GM21390 (cell line): ENCODE measurements around the gene MINDY4.
"Not testable (repeated sequence)": the region's sequence is repeated elsewhere in the genome, so short reads cannot be mapped to it uniquely, and the experiment has no call there.

Experiments
- ATAC-seq: cut with Tn5 transposase; IDR thresholded peaks from one replicate; pipeline ENCODE4 v1.9.1; 2021; ENCODE audit not compliant: unreplicated experiment

MINDY4 gene

DNA sequence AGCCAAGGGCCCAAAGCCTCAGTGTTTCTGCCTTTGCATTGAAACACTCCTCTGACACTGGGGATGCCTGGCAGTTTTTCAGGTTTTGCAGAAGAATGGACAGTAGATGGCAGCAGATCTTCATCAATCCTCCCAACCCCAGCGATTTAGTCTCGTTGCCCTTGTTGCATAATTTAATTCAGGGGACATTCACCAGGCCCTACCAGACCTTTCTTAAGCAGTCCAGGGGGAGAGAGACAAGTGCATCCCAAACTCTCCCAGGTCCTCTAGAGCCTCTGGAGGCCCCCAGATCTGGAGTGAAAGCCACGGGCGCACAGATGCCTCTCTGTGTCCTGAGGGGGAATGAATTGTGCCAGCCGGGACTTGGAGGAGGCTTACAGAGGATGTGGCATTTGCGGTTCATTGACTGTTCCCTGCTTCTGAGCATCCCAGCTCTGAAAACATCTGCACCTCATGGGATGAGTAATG is 29.6 kb downstream of the MINDY4 start:
- ATAC-seq, result peak; percentile 23

DNA sequence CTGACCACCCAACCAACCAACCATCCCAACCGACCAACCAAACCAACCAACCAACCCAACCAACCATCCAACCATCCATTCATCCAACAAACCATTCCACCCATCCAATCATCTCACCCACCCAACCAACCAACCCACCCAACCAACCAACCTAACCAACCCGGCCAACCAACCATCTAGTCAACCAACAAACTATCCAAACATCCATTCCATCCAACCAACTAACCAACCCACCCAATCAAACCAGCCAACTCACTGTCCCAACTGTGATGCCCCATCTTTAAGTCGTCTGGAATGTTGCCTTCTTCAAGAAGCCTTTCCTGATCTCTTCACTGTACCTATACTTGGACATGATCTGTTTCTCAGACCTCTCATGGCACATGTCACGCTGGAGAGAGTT is 31.6 kb downstream of the MINDY4 start:
- ATAC-seq, result no peak

DNA sequence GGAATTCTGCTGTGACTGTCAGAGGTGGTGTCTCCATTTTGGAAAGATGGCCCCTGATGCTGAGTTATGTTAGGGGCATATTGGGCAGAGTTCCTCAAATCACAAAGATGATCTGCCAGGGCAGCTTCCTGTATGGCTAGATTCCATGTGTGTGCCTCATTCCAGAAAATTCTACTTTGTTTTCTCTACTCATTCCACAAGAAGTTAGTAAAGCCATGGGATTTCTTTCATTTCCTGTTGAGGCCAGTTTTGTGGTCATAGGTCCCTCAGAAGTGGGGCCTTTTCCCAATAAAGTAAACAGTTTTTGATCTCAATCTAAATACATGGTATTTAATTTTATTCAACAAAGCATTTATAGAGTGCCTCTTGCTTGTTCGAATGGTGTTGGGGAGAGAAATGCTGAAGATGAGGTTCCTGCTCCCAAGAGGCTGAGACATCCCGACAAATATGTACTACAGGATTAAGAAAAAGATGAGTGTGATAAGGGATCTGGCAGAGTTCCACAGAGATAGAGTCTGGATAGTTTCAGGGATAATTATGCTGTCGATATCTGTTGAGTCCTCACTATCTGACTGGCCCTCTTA is 33.0 kb downstream of the MINDY4 start:
- no peak for ATAC-seq

DNA sequence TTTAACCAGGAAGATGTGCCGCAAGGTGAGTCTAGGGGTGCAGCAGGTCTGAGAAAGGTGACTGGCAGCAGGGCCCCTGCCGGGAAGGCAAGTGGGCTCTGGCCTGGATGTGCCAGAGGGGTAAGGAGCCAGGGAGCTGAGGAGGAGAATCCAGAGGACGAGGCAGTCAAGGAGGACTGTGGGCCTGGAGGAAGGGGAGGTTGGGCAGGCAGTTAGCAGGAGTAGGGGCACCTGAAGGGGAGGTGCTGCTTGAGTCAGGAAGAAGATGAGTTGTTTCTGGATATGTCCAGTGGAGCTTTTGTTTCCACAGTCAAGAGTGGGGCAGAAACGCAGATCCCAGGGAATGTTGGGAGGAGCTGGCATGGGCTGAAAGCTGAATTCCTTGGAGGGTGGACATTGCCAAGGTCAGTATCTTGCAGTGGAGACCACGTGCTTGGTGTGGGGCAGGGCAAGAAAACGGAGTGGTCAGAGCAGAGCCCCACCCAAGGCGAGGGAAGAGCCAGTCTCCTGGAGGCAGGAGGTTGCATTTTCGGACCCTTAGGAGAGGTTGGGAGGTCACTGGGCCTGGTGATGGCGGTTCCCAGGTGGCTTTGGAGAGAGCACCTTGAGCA is 34.0 kb downstream of the MINDY4 start:
- no peak for ATAC-seq

DNA sequence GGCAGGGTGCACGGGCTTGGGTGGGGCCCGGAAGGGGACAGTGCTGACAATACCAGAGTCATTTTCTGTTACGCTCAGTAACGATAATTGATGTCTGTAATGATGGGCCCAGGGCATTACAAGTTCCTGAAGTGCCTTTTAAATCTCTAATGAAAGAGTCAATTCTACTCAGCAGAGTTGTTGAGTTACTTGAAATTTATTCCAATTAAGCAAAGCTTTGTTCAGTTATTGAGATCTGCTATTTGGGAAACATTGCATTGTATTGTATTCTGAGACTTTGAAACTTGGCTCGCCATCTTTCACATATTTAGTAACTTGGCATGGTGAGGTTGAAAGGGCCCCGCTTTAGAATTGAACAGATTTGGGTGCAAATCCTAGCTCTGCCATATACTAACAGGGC is 34.7 kb downstream of the MINDY4 start:
- ATAC-seq, result no peak

DNA sequence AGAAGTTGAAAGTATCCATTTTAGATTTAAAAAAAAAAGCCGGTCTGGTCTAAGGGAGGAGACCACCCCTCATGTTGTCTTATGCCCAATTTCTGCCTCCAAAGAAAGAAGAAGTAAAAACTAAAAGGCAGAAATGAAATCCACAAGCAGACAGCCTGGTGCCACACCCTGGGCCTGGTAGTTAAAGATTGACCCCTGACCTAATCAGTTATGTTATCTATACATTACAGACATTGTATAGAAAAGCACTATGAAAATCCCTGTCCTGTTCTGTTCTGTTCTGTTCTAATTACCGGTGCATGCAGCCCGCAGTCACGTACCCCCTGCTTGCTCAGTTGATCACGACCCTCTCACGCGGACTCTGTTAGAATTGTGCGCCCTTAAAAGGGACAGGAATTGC is 36.3 kb downstream of the MINDY4 start:
- not testable (repeated sequence) for ATAC-seq

DNA sequence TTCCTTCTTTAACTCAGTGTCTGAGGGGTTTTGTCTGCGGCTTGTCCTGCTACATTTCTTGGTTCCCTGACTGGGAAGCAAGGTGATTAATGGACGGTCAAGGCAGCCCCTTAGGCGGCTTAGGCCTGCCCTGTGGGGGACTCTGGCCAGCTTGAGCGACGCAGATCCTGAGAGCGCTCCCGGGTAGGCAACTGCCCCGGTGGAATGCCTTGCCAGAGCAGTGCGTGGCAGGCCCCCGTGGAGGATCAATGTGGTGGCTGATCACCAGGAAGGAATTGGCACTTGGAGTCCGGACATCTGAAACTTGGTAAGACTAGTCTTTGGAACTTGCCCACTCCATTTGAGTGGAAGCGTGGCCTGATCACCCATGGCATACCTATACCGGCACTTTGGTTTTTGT is 36.7 kb downstream of the MINDY4 start:
- not testable (repeated sequence) for ATAC-seq

DNA sequence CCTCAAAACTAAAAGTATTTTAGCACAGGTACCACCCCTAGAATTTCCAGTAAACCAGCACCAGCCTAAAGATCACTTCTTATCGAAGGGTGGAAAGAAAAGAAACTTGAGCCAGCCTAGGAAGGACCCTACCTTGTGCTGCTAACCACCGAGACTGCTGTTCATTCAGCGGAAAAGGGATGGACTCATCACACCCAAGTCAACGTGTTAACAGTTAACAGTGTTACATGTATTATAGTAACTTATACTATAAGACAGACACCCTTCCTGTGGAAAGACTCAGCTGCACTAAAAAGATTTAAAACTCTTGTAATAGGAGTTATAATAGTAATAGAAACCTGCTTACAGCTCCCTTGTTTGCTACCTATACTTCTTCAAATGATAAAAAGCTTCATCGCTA is 39.8 kb downstream of the MINDY4 start:
- no peak for ATAC-seq

DNA sequence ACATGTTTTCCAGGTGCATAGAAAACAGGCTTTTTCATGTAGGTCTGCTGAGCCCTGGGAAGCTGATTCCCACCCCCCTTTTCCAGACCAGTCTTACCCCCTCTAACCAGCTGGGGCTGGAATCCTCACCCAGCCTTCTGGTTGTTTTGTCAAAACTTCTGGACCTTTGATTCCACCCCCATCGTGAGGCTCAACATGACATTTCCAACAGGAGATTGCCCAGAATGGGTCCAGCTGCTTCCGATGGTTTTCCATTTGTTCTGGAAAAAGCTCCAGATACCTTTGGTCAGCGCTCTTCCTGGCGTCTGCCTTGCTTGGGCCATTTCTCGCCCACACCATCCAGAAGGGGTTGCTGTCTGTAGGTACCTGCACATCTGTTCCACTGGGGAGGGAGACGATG is 41.5 kb downstream of the MINDY4 start:
- ATAC-seq, result no peak

DNA sequence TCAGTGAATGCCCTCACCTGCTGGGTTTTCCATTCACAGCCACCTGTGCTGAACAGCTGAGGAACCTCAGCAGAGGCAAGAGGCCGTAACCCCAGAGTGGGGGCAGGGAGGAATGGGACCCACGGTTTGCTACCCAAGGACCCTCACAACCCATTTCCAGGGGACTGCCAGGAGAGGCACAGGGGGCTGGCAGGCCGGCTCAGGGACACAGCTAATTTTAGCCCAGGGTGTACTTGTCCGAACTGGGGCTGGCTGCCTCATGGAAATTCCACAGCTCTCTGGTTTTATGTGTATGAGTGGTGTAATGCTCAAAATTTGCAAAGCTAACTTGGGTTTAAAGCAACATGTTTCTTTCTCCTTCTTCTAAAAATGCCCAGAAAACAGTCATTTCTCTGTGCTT is 42.2 kb downstream of the MINDY4 start:
- ATAC-seq, result no peak

DNA sequence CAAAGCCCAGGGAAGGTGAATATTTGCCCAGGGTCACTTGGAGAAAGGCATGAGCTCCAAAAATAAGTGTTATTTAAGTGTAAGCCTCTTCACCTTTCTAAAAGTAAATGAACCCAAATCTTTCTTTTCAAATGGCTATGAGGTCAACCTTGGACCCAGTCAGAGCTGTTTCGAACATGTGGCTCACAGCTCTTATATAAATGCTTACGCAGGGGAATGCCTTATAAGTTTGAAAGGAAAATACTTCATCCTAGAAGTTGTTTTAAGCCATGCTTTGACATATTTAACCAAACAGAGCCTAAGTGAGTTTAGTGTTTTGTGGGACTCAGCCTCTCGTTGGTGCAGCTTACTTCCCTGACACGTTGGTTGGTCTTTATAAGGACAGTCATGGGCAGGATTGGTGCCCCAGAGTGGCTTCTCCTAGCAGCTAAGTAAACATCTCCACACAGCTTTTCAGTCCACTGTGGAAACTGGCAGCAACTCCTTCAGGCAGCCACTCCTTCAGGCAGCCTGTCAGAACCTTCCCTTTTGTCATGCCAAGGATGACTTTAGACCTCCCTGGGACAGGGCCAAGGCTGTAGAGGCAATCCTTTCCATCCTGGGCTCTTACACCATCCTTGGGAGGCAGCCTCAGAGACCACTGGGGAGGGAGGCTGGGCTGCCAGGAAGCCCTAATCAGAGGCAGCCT is 43.6 kb downstream of the MINDY4 start:
- no peak for ATAC-seq

DNA sequence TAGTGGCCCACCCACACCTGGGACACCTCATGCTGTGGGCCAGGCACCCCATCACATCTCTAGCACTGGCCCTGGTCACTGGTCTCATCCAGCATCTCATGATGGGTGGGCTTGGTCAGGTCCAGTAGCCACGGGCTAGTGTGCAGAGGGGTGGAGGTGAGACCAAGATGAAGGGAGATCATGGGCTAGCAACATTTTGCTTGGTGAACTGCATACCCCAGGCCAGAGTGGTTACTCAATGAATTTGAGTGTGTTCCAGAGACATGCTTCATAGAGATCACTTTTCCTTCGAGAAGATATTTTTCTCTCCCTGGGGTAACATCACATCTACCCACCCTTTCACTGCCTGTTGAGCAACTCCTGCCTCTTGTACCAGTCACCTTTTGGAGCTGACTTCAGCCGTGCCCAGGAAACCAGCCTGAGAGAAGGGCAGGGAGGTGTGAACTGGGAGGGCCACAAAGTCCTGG is 44.2 kb downstream of the MINDY4 start:
- no peak for ATAC-seq

DNA sequence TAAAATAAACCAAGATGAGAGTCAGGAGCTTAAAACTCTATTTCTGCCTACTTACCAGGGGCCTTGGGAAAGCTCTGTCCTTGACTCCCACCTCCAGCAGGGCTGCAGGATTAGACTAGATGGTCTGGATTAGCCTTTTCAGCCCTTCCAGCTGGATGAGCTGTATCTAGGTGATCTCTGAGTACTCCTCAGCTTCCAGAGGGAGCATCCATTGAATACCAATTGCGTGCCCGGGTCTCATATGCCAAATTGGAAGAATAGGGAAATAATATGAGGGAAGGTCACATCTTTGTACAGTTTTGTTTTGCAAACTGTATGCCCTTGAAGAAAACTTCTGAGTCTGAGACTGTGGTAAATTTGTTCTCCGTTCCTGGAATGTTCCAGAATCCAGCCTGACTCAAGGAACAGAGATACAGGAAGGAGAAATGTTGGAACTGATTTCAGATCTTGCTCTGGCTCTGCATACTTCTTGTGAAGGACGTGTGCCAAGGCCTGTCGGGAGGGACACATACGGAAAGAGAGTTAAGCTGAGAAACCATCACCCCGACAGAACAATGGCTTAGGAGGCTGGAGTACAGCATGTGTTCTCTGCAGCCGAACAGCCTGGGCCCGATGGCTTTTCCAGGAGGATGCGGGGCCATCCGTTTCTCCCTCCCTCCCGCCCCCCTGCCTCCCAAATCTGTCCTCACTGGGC is 44.9 kb downstream of the MINDY4 start:
- ATAC-seq, result no peak

DNA sequence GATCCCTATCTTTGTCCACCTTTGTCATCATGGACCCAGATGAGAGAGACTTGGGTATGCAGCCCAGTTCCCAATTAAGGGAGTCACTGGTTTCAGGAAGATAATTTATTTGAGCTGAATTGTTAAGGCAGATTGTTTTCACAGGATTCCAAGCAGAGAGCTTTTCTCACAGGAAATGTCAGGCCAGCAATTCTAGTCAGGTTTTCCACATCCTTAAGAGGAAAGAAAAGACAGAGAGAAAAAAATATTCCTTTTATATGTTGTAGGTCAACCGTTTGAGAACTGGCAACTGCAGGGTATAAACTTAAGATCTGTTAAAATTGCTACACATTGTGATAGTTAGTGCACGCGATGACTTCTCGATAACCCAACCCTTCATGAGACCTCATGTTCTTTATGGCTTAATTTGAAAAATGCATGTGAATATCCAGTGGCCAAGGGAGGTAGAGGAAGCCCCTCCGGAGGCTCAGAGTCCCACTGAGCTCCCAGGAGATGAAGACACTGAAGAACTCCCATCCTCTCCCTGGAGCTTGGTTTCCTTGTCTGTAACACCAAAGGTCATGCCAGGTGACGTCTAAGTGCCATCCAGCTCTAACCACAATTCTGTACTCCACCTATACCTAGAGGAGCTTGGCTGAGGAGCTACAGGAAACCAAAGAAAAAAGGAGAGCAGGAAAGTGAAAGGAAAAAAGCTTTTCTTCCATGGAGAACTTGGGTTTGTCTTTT is 45.6 kb downstream of the MINDY4 start:
- ATAC-seq, result no peak

DNA sequence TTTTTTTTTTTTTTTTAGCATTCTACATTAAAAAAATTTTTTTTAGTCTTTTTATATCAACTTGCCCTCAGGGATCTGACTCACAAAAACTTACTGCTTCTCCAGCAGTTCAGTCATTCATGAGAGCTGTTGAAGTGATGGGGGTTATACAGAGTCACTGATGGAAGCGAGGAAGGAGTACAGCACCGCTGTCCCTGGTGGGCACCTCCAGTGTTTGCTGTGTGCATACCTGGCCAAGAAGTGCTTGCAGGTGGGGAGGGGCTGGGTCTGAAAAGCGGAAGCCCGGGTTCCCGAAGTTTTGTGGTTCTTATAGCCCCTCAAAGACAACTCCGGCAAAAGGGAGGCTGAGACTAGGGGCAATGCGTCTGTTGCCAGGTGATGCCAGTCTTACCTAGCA is 46.2 kb downstream of the MINDY4 start:
- no peak for ATAC-seq

DNA sequence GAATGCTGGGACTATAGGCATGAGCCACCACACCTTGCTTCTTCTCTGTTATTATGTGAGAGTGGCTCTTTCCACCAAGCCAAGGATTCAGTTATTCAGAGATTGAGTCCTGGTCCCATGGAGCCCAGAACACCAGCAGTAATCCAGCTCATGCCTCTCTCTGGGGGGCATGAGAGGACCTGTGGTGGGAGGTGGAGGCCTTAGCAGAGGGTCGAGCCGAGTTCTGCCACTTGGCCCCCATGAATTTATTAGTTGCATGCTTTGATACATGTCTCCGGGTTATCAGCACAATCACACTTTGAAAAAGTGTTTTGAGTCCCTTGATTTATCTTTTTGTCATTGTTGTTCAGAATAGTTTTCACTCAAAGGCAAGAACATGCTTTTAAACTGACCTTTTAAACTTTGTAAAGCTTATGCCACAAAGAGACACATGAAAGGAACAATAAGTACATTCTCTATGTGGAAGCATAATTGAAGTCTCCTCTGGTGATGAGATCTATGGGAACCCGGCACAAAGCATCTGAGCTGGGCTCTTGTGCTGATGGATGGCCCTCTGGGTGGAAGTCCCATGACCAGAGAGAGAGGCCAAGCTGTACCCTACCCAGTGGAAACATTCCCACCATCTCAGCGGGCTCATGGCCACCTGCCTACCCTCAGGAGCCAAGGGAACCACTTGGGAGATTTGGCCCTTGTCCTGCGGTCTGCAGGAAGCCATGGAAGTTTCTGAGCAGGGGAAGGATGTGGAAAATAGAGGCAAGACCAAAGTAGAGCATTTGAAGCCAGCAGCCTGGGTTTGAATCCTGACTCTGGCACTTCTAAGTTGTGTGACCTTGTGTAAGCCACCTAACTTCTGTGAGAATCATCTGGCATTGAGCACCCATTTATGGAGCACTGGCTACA is 53.9 kb downstream of the MINDY4 start:
- no peak for ATAC-seq

DNA sequence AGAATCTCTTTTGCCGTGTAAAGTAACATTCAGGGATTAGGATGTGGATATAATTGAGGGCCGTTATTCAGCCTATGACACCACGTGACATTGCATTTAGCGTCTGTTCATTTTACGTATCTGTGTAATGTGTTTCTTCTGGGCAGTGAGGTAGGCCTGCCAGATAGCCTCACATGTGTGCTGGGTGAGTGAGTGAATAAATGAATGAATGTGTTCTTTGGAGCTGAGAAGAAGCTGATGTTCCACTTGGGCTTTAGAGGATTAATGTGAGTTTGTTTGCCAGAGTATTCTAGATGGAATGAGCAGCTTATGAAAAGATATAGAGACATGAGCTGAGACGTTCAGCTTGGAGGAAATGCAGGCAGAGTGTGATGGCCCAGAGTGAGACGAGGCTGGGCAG is 55.0 kb downstream of the MINDY4 start:
- ATAC-seq, result no peak

DNA sequence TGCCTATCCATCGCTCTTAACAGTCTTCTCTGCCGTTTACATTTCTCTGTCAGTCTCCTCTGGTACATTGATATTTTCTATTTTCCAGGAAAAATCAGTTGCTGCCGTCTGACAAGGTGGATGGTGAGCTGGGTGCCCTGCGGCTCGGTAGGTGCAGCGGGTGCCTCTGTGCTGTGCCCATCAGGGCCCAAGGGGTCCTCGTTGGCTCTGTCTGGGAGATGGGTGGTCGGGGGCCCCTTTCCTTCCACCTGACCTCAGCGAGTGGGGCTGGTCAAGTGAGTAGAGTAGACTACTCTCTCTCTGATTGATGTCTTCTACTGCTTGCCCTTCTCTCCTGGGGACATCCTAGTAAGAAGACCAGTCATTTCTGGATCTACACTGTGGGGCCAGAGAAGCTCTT is 57.4 kb downstream of the MINDY4 start:
- no peak for ATAC-seq

DNA sequence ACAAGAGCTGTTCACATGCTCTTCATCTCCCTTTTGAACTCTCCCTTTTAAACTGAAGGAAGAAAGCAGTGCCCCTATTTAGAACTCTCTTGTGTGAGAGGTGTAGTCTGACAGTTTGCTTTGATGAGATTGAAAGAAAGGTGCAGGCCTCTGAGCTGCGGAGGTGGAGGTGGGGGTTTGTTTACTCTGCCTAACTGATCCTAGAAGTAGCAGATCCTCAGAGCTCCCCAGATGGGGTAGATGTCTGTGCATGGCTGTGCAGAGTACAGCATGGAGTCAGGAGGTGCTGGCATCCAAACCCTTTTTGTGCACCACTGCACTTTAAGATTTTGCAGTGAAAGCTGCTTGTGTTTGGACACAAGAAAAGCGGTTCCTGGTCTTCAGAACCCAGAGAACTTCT is 58.3 kb downstream of the MINDY4 start:
- ATAC-seq, result no peak

DNA sequence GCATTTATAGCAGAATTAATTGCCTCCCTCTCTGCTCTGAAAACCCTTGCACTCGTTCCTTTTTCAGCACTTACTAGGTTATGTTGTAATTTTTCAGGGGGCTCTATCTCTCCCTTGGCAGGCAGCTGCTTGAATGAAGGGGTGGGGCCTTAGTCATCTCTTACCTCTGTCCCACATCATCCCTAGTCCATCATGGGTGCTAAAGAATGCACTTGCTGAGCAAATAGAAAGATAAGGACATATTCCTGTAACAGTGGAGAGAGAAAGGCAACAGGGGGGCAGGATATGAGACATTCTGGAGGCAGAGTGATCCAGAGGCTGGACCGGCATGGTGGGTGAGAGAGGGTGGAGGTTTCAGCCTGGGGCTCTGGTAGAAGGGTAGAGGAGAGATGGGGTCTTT is 60.0 kb downstream of the MINDY4 start:
- ATAC-seq, result no peak
